ENCODE data around the gene PHACTR1. TPM values are rescaled to one million over a fixed set of nuclear protein-coding genes. Genes with fewer than 3 reads are reported as not detected.

PHACTR1 gene
- total RNA-seq, 4 donors from 2014 or later = 1.2 to 3.2 (median 1.6) TPM; not detected in 1

GRCh38 chr6:13101985-13102384 lies 385.4 kb downstream of the PHACTR1 start:
- H3K27ac ChIP-seq = no peak overlapping the region
- no peak overlapping the region for H3K4me3 ChIP-seq
- in situ Hi-C loops (cut with MboI; ENCODE audit: low pct_ligation_motif_present in 1 of 4, low pct_unique_long_range_greater_than_20kb in 1 of 4, low sequenced_read_pairs in 3 of 4) = no loop called here
- intact Hi-C loops (cut with DNase I; ENCODE audit: low total_unique reads) = no loop called here
- no peak for DNase-seq
- H3K27me3 ChIP-seq = no peaks in the 10 kb centered on the region
- no peaks in the 10 kb centered on the region for H3K4me1 ChIP-seq
- H3K9me3 ChIP-seq = no peaks in the 10 kb centered on the region
- 62 to 83% methylated on average over 2 of the region's 2 CpGs for WGBS, 2 donors (ENCODE audit: low coverage in 1 of 2)
- TF ChIP-seq EP300 (IDR thresholded peaks at IDR 0.05; ENCODE audit: low read depth) (no peak), POLR2A (IDR thresholded peaks at IDR 0.05) (no peak), CTCF (IDR thresholded peaks at IDR 0.05) (no peak), POLR2AphosphoS5 (IDR thresholded peaks at IDR 0.05) (no peak)
- no peaks in the 10 kb centered on the region for H3K36me3 ChIP-seq

GRCh38 chr6:13103169-13103568 lies 386.6 kb downstream of the PHACTR1 start:
- no peak for TF ChIP-seq EP300 (IDR thresholded peaks at IDR 0.05; ENCODE audit: low read depth)
- no peak for TF ChIP-seq CTCF (IDR thresholded peaks at IDR 0.05)
- no peak for TF ChIP-seq POLR2A (IDR thresholded peaks at IDR 0.05)
- TF ChIP-seq POLR2AphosphoS5 (IDR thresholded peaks at IDR 0.05) = no peak
- intact Hi-C loops (cut with DNase I; ENCODE audit: low total_unique reads) = no loop called here
- in situ Hi-C loops (cut with MboI; ENCODE audit: low pct_ligation_motif_present in 1 of 4, low pct_unique_long_range_greater_than_20kb in 1 of 4, low sequenced_read_pairs in 3 of 4) = no loop called here
- Histone ChIP-seq H3K27ac (no peak overlapping the region), H3K36me3 (no peaks in the 10 kb centered on the region), H3K4me1 (no peaks in the 10 kb centered on the region), H3K9me3 (no peaks in the 10 kb centered on the region), H3K4me3 (no peak overlapping the region), H3K27me3 (no peaks in the 10 kb centered on the region)
- no peak for DNase-seq

GRCh38 chr6:13105139-13105538 lies 388.6 kb downstream of the PHACTR1 start:
- Histone ChIP-seq H3K27me3 (no peaks in the 10 kb centered on the region), H3K9me3 (no peaks in the 10 kb centered on the region), H3K36me3 (no peaks in the 10 kb centered on the region), H3K4me3 (no peak overlapping the region), H3K4me1 (no peaks in the 10 kb centered on the region), H3K27ac (no peak overlapping the region)
- in situ Hi-C loops (cut with MboI; ENCODE audit: low pct_ligation_motif_present in 1 of 4, low pct_unique_long_range_greater_than_20kb in 1 of 4, low sequenced_read_pairs in 3 of 4) = no loop called here
- 83 to 92% methylated on average over 2 to 5 of the region's 5 CpGs for WGBS, 2 donors (ENCODE audit: low coverage in 1 of 2)
- DNase-seq = no peak
- TF ChIP-seq POLR2A (IDR thresholded peaks at IDR 0.05) = no peak
- TF ChIP-seq EP300 (IDR thresholded peaks at IDR 0.05; ENCODE audit: low read depth) = no peak
- no peak for TF ChIP-seq POLR2AphosphoS5 (IDR thresholded peaks at IDR 0.05)
- no peak for TF ChIP-seq CTCF (IDR thresholded peaks at IDR 0.05)
- intact Hi-C loops (cut with DNase I; ENCODE audit: low total_unique reads) = no loop called here

GRCh38 chr6:13112921-13113320 lies 396.4 kb downstream of the PHACTR1 start:
- H3K4me3 ChIP-seq = no peak overlapping the region
- in situ Hi-C loops (cut with MboI; ENCODE audit: low pct_ligation_motif_present in 1 of 4, low pct_unique_long_range_greater_than_20kb in 1 of 4, low sequenced_read_pairs in 3 of 4) = no loop called here
- H3K4me1 ChIP-seq = no peaks in the 10 kb centered on the region
- TF ChIP-seq CTCF (IDR thresholded peaks at IDR 0.05) (no peak), POLR2A (IDR thresholded peaks at IDR 0.05) (no peak), EP300 (IDR thresholded peaks at IDR 0.05; ENCODE audit: low read depth) (no peak), POLR2AphosphoS5 (IDR thresholded peaks at IDR 0.05) (no peak)
- intact Hi-C loops (cut with DNase I; ENCODE audit: low total_unique reads) = no loop called here
- DNase-seq = no peak
- no peaks in the 10 kb centered on the region for H3K27me3 ChIP-seq
- no peaks in the 10 kb centered on the region for H3K36me3 ChIP-seq
- no peak overlapping the region for H3K27ac ChIP-seq
- H3K9me3 ChIP-seq = peaks cover 0 to 7% of the 10 kb centered on the region in 2 donors
